Fibroblast of lung (primary cell): ENCODE data around the gene PDLIM4. TPM values are rescaled to one million over a fixed set of nuclear protein-coding genes. Genes with fewer than 3 reads are reported as not detected.

Experiments used
- DNase-seq, 2 donors: peaks; one replicate each; pipeline versions ENCODE4 v3.0.0 to v3.0.0-alpha.2; 2010; ENCODE audit warnings: low read depth in 2 of 2
- H2AFZ ChIP-seq: 2 replicates; pipeline ENCODE4 v1.5.1; 2012; ENCODE audit warnings: low read length, control low read depth, inconsistent platforms
- H3K27ac ChIP-seq: 2 replicates; pipeline ENCODE4 v1.5.1; 2011; ENCODE audit warnings: low read length, control low read depth; ENCODE audit not compliant: insufficient read depth
- H3K27me3 ChIP-seq: 2 replicates; pipeline ENCODE4 v1.5.1; 2011; ENCODE audit warnings: mild to moderate bottlenecking, low read length; ENCODE audit not compliant: control insufficient read depth, insufficient read depth
- H3K36me3 ChIP-seq: 2 replicates; pipeline ENCODE4 v1.5.1; 2011; ENCODE audit warnings: low read length; ENCODE audit not compliant: control insufficient read depth, insufficient read depth
- H3K4me1 ChIP-seq: 2 replicates; pipeline ENCODE4 v1.5.1; 2011; ENCODE audit warnings: low read length; ENCODE audit not compliant: control insufficient read depth, insufficient read depth; ENCODE audit errors: extremely low read depth
- H3K4me2 ChIP-seq: 2 replicates; pipeline ENCODE4 v1.5.1; 2011; ENCODE audit warnings: low read length, control low read depth; ENCODE audit not compliant: insufficient read depth; ENCODE audit errors: extremely low read depth
- H3K4me3 ChIP-seq, 4 experiments: fragments of 200-600 bp in 1 of 4; sonication (generic) in 1 of 4; replicated peaks in 1 of 4; 2 replicates each; pipeline ENCODE4 v1.5.1; 2011 to 2016; ENCODE audit warnings: low read length in 4 of 4, low read depth in 3 of 4, mild to moderate bottlenecking in 3 of 4, control low read depth in 2 of 4, inconsistent platforms in 1 of 4, mixed read lengths in 1 of 4; ENCODE audit not compliant: insufficient read depth in 1 of 4; ENCODE audit errors: control extremely low read depth in 1 of 4
- H3K79me2 ChIP-seq: 2 replicates; pipeline ENCODE4 v1.5.1; 2012; ENCODE audit warnings: mild to moderate bottlenecking, low read length, inconsistent platforms; ENCODE audit not compliant: control insufficient read depth, insufficient read depth
- H3K9ac ChIP-seq: 2 replicates; pipeline ENCODE4 v1.5.1; 2011; ENCODE audit warnings: mild to moderate bottlenecking, low read length, control low read depth; ENCODE audit not compliant: insufficient read depth
- H3K9me3 ChIP-seq: 2 replicates; pipeline ENCODE4 v1.5.1; 2012; ENCODE audit warnings: low read depth, low read length; ENCODE audit not compliant: control insufficient read depth, insufficient read depth
- H4K20me1 ChIP-seq: 2 replicates; pipeline ENCODE4 v1.5.1; 2011; ENCODE audit warnings: low read length; ENCODE audit not compliant: control insufficient read depth, insufficient read depth; ENCODE audit errors: extremely low read depth
- EZH2 ChIP-seq: IDR thresholded peaks from 2 replicates; pipeline ENCODE4 v1.5.1; 2012; ENCODE audit warnings: low read length, control low read depth, mild to moderate bottlenecking; ENCODE audit errors: missing control alignments
- polyA plus RNA-seq, 2 donors: library from polyadenylated mRNA; depleted of rRNA in 1 of 2; stranded (reverse) in 1 of 2; unstranded in 1 of 2; fragments of >200 nt; gene quantifications; 2 replicates each; pipeline ENCODE4 v1.2.1, GENCODE V29; 2011 to 2012; ENCODE audit warnings: missing spikeins in 1 of 2
- total RNA-seq: library from RNA; depleted of rRNA; stranded (reverse); fragments of >200 nt; gene quantifications from 2 replicates; pipeline ENCODE4 v1.2.1, GENCODE V29; 2014
- TF ChIP-seq, protein P1 (sequence below), 2 donors: IDR thresholded peaks in 1 of 2; conservative IDR thresholded peaks in 1 of 2; 1 replicate in 1 of 2; 2 replicates in 1 of 2; pipeline ENCODE4 v1.5.1; 2011 to 2012; ENCODE audit warnings: low read length in 2 of 2, control low read depth in 1 of 2, inconsistent platforms in 1 of 2, low read depth in 1 of 2, mild to moderate bottlenecking in 1 of 2

PDLIM4 gene
- total and polyA plus RNA-seq, 2 donors (not counting 1 experiment from before 2014, with no cell fraction given) = 10.7 to 67.2 TPM

GRCh38 chr5:132300577-132301343, 43.3 kb downstream of the PDLIM4 start:
- Histone ChIP-seq H3K9ac (no peak overlapping the region), H3K4me1 (no peaks in the 10 kb centered on the region), H3K79me2 (peaks cover 5% of the 10 kb centered on the region), H3K36me3 (no peaks in the 10 kb centered on the region), H3K9me3 (no peaks in the 10 kb centered on the region), H3K4me3 (no peak overlapping the region), H3K27me3 (no peaks in the 10 kb centered on the region), H3K4me2 (no peak overlapping the region), H2AFZ (no peak overlapping the region), H4K20me1 (no peaks in the 10 kb centered on the region), H3K27ac (no peak overlapping the region)
- no peak for TF ChIP-seq EZH2
- TF ChIP-seq, protein P1, sequence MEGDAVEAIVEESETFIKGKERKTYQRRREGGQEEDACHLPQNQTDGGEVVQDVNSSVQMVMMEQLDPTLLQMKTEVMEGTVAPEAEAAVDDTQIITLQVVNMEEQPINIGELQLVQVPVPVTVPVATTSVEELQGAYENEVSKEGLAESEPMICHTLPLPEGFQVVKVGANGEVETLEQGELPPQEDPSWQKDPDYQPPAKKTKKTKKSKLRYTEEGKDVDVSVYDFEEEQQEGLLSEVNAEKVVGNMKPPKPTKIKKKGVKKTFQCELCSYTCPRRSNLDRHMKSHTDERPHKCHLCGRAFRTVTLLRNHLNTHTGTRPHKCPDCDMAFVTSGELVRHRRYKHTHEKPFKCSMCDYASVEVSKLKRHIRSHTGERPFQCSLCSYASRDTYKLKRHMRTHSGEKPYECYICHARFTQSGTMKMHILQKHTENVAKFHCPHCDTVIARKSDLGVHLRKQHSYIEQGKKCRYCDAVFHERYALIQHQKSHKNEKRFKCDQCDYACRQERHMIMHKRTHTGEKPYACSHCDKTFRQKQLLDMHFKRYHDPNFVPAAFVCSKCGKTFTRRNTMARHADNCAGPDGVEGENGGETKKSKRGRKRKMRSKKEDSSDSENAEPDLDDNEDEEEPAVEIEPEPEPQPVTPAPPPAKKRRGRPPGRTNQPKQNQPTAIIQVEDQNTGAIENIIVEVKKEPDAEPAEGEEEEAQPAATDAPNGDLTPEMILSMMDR (conservative IDR thresholded peaks at IDR 0.05 in 1 of 2, IDR thresholded peaks at IDR 0.05 in 1 of 2; ENCODE audit: low read depth in 1 of 2, low read length in 2 of 2) = no peak
- DNase-seq = no peak

- Histone ChIP-seq H3K79me2 (peaks cover 1% of the 10 kb centered on the region), H4K20me1 (no peaks in the 10 kb centered on the region), H3K9me3 (no peaks in the 10 kb centered on the region), H3K27ac (no peak overlapping the region), H3K27me3 (no peaks in the 10 kb centered on the region), H3K9ac (no peak overlapping the region), H2AFZ (no peak overlapping the region), H3K36me3 (no peaks in the 10 kb centered on the region), H3K4me2 (no peak overlapping the region), H3K4me3 (no peak overlapping the region), H3K4me1 (no peaks in the 10 kb centered on the region)
- DNase-seq = no peak
- TF ChIP-seq EZH2 = no peak
- TF ChIP-seq, protein P1 (conservative IDR thresholded peaks at IDR 0.05 in 1 of 2, IDR thresholded peaks at IDR 0.05 in 1 of 2; ENCODE audit: low read depth in 1 of 2, low read length in 2 of 2) = no peak
Observed at GRCh38 chr5:132301344-132302271, 44.1 kb downstream of the PDLIM4 start.

DNA sequence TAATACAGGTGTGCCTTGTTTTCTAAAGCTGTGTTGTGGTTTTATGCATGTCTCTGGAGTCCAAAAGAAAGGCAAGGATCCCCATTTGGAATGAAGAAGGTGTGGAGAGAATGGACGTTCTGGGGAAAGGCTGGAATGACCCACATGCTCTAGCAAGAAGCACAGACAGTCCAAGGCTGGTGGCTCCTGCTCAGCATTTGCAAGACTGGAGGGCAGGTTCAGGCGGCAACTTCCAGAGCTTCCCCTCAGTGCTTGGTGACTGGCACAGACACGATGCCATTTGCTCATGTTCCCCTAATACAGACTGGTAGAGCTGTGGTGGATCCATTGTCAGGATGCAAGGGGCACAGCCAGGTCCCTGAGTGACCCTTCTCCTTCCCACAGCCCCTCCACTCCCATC, 44.9 kb downstream of the PDLIM4 start:
- Histone ChIP-seq H3K9ac (no peak overlapping the region), H2AFZ (no peak overlapping the region), H3K36me3 (no peaks in the 10 kb centered on the region), H3K9me3 (no peaks in the 10 kb centered on the region), H3K4me1 (no peaks in the 10 kb centered on the region), H3K27ac (no peak overlapping the region), H3K27me3 (no peaks in the 10 kb centered on the region), H3K4me2 (no peak overlapping the region), H3K79me2 (peaks cover 1% of the 10 kb centered on the region), H4K20me1 (no peaks in the 10 kb centered on the region), H3K4me3 (no peak overlapping the region)
- DNase-seq = no peak
- TF ChIP-seq, protein P1 (conservative IDR thresholded peaks at IDR 0.05 in 1 of 2, IDR thresholded peaks at IDR 0.05 in 1 of 2; ENCODE audit: low read depth in 1 of 2, low read length in 2 of 2) = no peak
- TF ChIP-seq EZH2 = no peak
